OCI-LY7 (cell line): ENCODE measurements around the gene VPS54. TPM values are rescaled to one million over a fixed set of nuclear protein-coding genes. Genes with fewer than 3 reads are reported as not detected.

ENCODE experiments used
- BruUV-seq: library from RNA; stranded (reverse); fragments of 400-500 nt; replicated peaks from 2 replicates; lab custom pipeline; 2021; lab: Mats Ljungman, UMichigan
- CTCF ChIA-PET: fragments of 300-600 bp; sonication (Branson Sonifier 250); formaldehyde crosslinking; loops from one replicate; lab custom pipeline; 2022; ENCODE audit warnings: antibody characterized with exemption; ENCODE audit not compliant: unreplicated experiment; lab: Charles Lee
- POLR2A ChIA-PET: fragments of 300-600 bp; sonication (Branson Sonifier 250); formaldehyde crosslinking; loops from one replicate; lab custom pipeline; 2022; ENCODE audit warnings: antibody characterized with exemption; lab: Charles Lee
- DNase-seq: peaks from one replicate; pipeline ENCODE4 v3.0.0-alpha.2; 2015; ENCODE audit warnings: low spot score
- H2AFZ ChIP-seq: fragments of 200-600 bp; sonication (generic), shearing (Covaris generic); 2 replicates; pipeline ENCODE4 v1.6.1; 2014; ENCODE audit warnings: mild to moderate bottlenecking, antibody characterized with exemption, low read length, moderate library complexity
- H3K27ac ChIP-seq: fragments of 200-600 bp; sonication (generic); 2 replicates; pipeline ENCODE4 v1.5.1; 2014; ENCODE audit warnings: mixed run types, low read depth, mild to moderate bottlenecking, moderate library complexity, low read length, inconsistent platforms; ENCODE audit not compliant: poor library complexity, severe bottlenecking
- H3K36me3 ChIP-seq: fragments of 200-600 bp; sonication (generic); 2 replicates; pipeline ENCODE4 v1.6.1; 2014; ENCODE audit warnings: mild to moderate bottlenecking, antibody characterized with exemption, low read length, moderate library complexity, mixed read lengths; ENCODE audit not compliant: insufficient read depth
- H3K4me1 ChIP-seq: fragments of 200-600 bp; sonication (generic); 2 replicates; pipeline ENCODE4 v1.5.1; 2014; ENCODE audit warnings: mild to moderate bottlenecking, low read length; ENCODE audit not compliant: insufficient read depth, poor library complexity, severe bottlenecking
- H3K4me2 ChIP-seq: fragments of 200-600 bp; sonication (generic); 2 replicates; pipeline ENCODE4 v1.6.1; 2014; ENCODE audit warnings: mild to moderate bottlenecking, low read length
- H3K4me3 ChIP-seq: fragments of 200-600 bp; sonication (generic); 2 replicates; pipeline ENCODE4 v1.5.1; 2014; ENCODE audit warnings: mild to moderate bottlenecking, low read depth, low read length; ENCODE audit not compliant: poor library complexity, severe bottlenecking
- H3K79me2 ChIP-seq: fragments of 200-600 bp; sonication (generic); 2 replicates; pipeline ENCODE4 v1.6.1; 2016; ENCODE audit warnings: low read depth, mild to moderate bottlenecking, low read length, moderate library complexity, mixed read lengths; ENCODE audit not compliant: insufficient read depth
- H3K9me2 ChIP-seq: fragments of 200-600 bp; sonication (generic); 2 replicates; pipeline ENCODE4 v1.6.1; 2016; ENCODE audit warnings: mild to moderate bottlenecking, low read length, mixed read lengths; ENCODE audit not compliant: insufficient read depth
- H3K9me3 ChIP-seq: fragments of 200-600 bp; sonication (generic); 2 replicates; pipeline ENCODE4 v1.6.1; 2014; ENCODE audit warnings: mild to moderate bottlenecking, mixed run types, low read length, mixed read lengths
- H4K20me1 ChIP-seq: fragments of 200-600 bp; sonication (generic); 2 replicates; pipeline ENCODE4 v1.6.1; 2014; ENCODE audit warnings: mild to moderate bottlenecking, antibody characterized with exemption, low read length, moderate library complexity, mixed read lengths; ENCODE audit not compliant: insufficient read depth
- CTCF ChIP-seq: fragments of 200-600 bp; sonication (generic); conservative IDR thresholded peaks from 2 replicates; pipeline ENCODE4 v1.5.1; 2014; ENCODE audit warnings: mild to moderate bottlenecking, antibody characterized with exemption, low read length, moderate library complexity, mixed read lengths
- EZH2phosphoT487 ChIP-seq: fragments of 200-600 bp; sonication (generic); IDR thresholded peaks from 2 replicates; pipeline ENCODE4 v1.6.1; 2018; ENCODE audit warnings: low read depth, borderline replicate concordance, mild to moderate bottlenecking, mixed run types, antibody characterized with exemption, low read length, moderate library complexity, mixed read lengths
- intact Hi-C: fragments of 100-400 bp; cut with micrococcal nuclease; formaldehyde crosslinking; loops from one replicate; pipeline ENCODE4 v1.10.0; 2022; ENCODE audit not compliant: unreplicated experiment
- total RNA-seq, 2 experiments: library from RNA; depleted of rRNA in 1 of 2; stranded (reverse); fragments of >200 nt in 1 of 2; shearing (Covaris generic) in 1 of 2; gene quantifications; 2 replicates each; pipeline ENCODE4 v1.2.3, GENCODE V29; 2014 to 2022

Gene VPS54
- total RNA-seq, 2 experiments from 2014 or later: 14.7 to 17.8 TPM

- no peak for DNase-seq
- H3K27ac ChIP-seq: no peak overlapping the region
- H4K20me1 ChIP-seq: peaks cover 34% of the 10 kb centered on the region
- H3K9me3 ChIP-seq: no peaks in the 10 kb centered on the region
- no peak overlapping the region for H3K4me3 ChIP-seq
- no peak overlapping the region for H2AFZ ChIP-seq
- peaks cover 26% of the 10 kb centered on the region for H3K4me1 ChIP-seq
- peaks cover 48% of the 10 kb centered on the region for H3K36me3 ChIP-seq
- H3K79me2 ChIP-seq: peaks cover 91% of the 10 kb centered on the region
- TF ChIP-seq EZH2phosphoT487: no peak
- no peak for TF ChIP-seq CTCF
- BruUV-seq: no TSS peak
- intact Hi-C loops: no loop called here
- POLR2A ChIA-PET: interaction anchor here (0.7 to 3.3 kb wide), 5 partner anchors 11 to 44 kb away, joined by 4 to 22 read pairs (median 7); no protein-coding TSS in a partner anchor
- CTCF ChIA-PET: no interaction called here
- H3K9me2 ChIP-seq: no peaks in the 10 kb centered on the region
- peak overlapping the region; percentile 7; the same call in 1 of the 2 replicates for H3K4me2 ChIP-seq
Observed at GRCh38 chr2:63845866-63846265, 173.4 kb downstream of the VPS54 start.

DNA sequence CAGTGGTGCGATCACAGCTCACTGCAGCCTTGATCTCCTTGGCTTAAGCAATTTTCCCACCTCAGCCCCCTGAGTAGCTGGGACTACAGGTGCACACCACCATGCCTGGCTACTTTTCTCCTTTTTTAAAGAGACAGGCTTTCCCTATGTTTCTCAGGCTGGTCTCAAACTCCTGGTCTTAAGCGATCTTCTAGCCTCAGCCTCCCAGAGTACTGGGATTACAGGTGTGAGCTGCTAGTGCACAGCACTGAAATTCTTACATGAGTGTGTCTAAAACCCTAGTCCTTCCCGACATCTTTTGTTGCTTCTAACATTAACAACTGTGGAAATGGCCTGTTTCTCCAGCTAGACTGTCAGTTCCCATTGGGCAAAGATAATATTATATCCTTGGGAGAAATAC is 174.6 kb downstream of the VPS54 start:
- Histone ChIP-seq H3K4me2 (peak overlapping the region; percentile 92), H3K4me3 (no peak overlapping the region), H3K79me2 (peaks cover 78% of the 10 kb centered on the region), H3K27ac (no peak overlapping the region), H3K4me1 (peaks cover 31% of the 10 kb centered on the region), H3K36me3 (peaks cover 48% of the 10 kb centered on the region), H3K9me3 (no peaks in the 10 kb centered on the region), H2AFZ (no peak overlapping the region), H4K20me1 (peaks cover 34% of the 10 kb centered on the region), H3K9me2 (no peaks in the 10 kb centered on the region)
- CTCF ChIA-PET: no interaction called here
- no peak for TF ChIP-seq EZH2phosphoT487
- TF ChIP-seq CTCF: no peak
- no TSS peak for BruUV-seq
- intact Hi-C loops: loop anchor here (5.0 kb wide), 1 partner anchor 257 kb away; the partner anchor contains the start of genes MDH1 and WDPCP
- POLR2A ChIA-PET: interaction anchor here (0.6 to 3.3 kb wide), 5 partner anchors 12 to 42 kb away, joined by 3 to 22 read pairs (median 7); no protein-coding TSS in a partner anchor
- no peak for DNase-seq

DNA sequence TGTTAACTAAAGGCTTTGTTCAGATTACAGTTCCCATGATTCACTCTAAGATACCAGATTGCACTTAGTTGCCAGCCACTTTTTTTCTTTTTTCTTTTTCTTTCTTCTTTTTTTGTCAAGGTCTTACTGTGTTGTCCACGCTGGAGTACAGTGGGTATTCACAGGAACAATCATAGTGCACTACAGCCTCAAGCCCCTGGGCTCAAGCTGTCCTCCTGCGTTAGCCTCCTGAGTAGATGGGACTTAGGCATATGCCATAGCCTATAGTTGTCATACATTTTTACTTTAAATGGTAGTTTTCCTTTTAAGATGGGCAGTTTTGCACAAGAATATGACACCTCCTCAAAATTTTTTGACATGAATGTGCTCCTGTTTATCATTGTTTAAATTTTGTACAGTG is 175.4 kb downstream of the VPS54 start:
- CTCF ChIA-PET: no interaction called here
- Histone ChIP-seq H3K4me3 (peak overlapping the region; percentile 79), H3K27ac (no peak overlapping the region)

More for the DNA sequence above, 175.4 kb downstream of the VPS54 start:
- Histone ChIP-seq H3K36me3 (peaks cover 42% of the 10 kb centered on the region), H3K79me2 (peaks cover 70% of the 10 kb centered on the region), H2AFZ (no peak overlapping the region), H3K4me1 (peaks cover 39% of the 10 kb centered on the region), H4K20me1 (peaks cover 28% of the 10 kb centered on the region), H3K4me2 (peak overlapping the region; percentile 92), H3K9me3 (no peaks in the 10 kb centered on the region), H3K9me2 (no peaks in the 10 kb centered on the region)
- POLR2A ChIA-PET: interaction anchor here (0.6 to 3.3 kb wide), 5 partner anchors 14 to 41 kb away, joined by 3 to 22 read pairs (median 7); no protein-coding TSS in a partner anchor
- TF ChIP-seq EZH2phosphoT487 (no peak), CTCF (no peak)
- DNase-seq: no peak
- BruUV-seq: no TSS peak
- intact Hi-C loops: loop anchor here (5.0 kb wide), 1 partner anchor 256 kb away; the partner anchor contains the start of genes MDH1 and WDPCP
